Esophagus (tissue), 2 donors: ENCODE results near the gene ELF2. TPM values are rescaled to one million over a fixed set of nuclear protein-coding genes. Genes with fewer than 3 reads are reported as not detected.
"Not testable (repeated sequence)": the region's sequence is repeated elsewhere in the genome, so short reads cannot be mapped to it uniquely, and the experiment has no call there.

ENCODE experiments used
- H3K27ac ChIP-seq, 2 donors: one replicate each; pipeline ENCODE4 v1.5.1; 2013; ENCODE audit warnings: low read depth in 2 of 2, mild to moderate bottlenecking in 2 of 2, inconsistent platforms in 1 of 2, low read length in 1 of 2, moderate library complexity in 1 of 2
- H3K27me3 ChIP-seq, 2 donors: one replicate each; pipeline ENCODE4 v1.6.1; 2013; ENCODE audit warnings: low read length in 2 of 2, control low read depth in 1 of 2, mild to moderate bottlenecking in 1 of 2; ENCODE audit not compliant: insufficient read depth in 2 of 2, control insufficient read depth in 1 of 2
- H3K36me3 ChIP-seq, 2 donors: one replicate each; pipeline ENCODE4 v1.6.1; 2013; ENCODE audit warnings: low read length in 1 of 2; ENCODE audit not compliant: control insufficient read depth in 2 of 2, insufficient read depth in 2 of 2
- H3K4me1 ChIP-seq, 2 donors: one replicate each; pipeline ENCODE4 v1.6.1; 2013; ENCODE audit warnings: low read length in 1 of 2; ENCODE audit not compliant: control insufficient read depth in 2 of 2, insufficient read depth in 2 of 2
- H3K4me3 ChIP-seq, 2 donors: one replicate each; pipeline ENCODE4 v1.5.1; 2013; ENCODE audit warnings: low read length in 2 of 2, mild to moderate bottlenecking in 2 of 2, low read depth in 1 of 2, moderate library complexity in 1 of 2
- H3K9me3 ChIP-seq, 2 donors: one replicate each; pipeline ENCODE4 v1.6.1; 2013; ENCODE audit warnings: mild to moderate bottlenecking in 2 of 2, low read depth in 1 of 2, low read length in 1 of 2, moderate library complexity in 1 of 2; ENCODE audit not compliant: control insufficient read depth in 2 of 2, insufficient read depth in 1 of 2
- WGBS, 2 donors: extraction: QIAGEN DNeasy Blood & Tissue Kit; methylation state at CpG; one replicate each; pipeline ENCODE4 v1.1.7; 2013; 5-methylcytosine and 5-hydroxymethylcytosine counted together
- polyA plus RNA-seq, 2 donors: library from polyadenylated mRNA; stranded (reverse); fragments of 200-250 nt; gene quantifications; one replicate each; pipeline ENCODE4 v1.2.3, GENCODE V29; 2013
- donor health status: healthy with polysubstance abuse.
- donor health status: Bipolar disorder and iron deficiency.

ELF2 gene
- 10 to 100 TPM; 12.4 to 13.6 TPM for polyA plus RNA-seq

GRCh38 chr4:139177049-139177868 is at the start of gene ELF2:
Gene ELF2 (minus strand): TSS chr4:139177218. CDS start chr4:139137701, 39,517 bp downstream.
- no peaks in the 10 kb centered on the region for H3K9me3 ChIP-seq
- peak within 1 kb of the TSS; percentile 99 to 100 for H3K27ac ChIP-seq
- 1% methylated on average over 42 to 81 of the region's 83 CpGs for WGBS, 2 donors
- H3K27me3 ChIP-seq = no peaks in the 10 kb centered on the region
- no peaks in the 10 kb centered on the region for H3K36me3 ChIP-seq
- peak within 1 kb of the TSS; percentile 90 to 92 for H3K4me3 ChIP-seq
- no peaks in the 10 kb centered on the region for H3K4me1 ChIP-seq

DNA sequence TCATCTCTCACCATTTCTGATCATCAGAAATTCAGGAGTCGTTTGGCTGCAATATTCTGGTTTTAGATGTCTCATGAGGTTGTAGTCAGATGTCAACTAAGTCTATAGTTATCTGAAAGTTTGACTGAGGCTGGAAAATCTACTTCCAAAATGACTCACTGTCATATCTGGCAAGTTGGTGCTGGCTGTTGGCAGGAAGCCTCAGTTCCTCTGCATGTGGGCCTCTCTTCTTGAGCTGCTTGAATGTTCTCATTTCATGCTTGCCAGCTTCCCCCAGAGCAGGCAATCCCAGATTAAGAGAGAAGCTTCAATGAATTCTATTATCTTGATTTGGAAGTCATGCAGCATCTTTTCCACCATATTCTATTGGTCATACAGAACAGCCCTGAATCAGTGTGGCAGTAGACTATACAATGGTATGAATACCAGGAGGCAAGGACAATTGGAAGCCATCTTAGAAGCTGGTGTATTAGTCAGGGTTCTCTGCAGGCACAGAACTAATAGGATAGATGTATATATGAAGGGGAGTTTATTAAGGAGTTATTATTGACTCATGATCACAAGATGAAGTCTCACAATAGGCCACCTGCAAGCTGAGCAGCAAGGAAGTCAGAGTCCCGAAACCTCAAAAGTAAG is 46.8 kb upstream of the ELF2 start:
- Histone ChIP-seq H3K4me3 (no peak overlapping the region), H3K27me3 (no peaks in the 10 kb centered on the region), H3K27ac (no peak overlapping the region), H3K36me3 (no peaks in the 10 kb centered on the region), H3K9me3 (no peaks in the 10 kb centered on the region), H3K4me1 (no peaks in the 10 kb centered on the region)
- WGBS, 2 donors = 71 to 74% methylated on average over 2 of the region's 2 CpGs

DNA sequence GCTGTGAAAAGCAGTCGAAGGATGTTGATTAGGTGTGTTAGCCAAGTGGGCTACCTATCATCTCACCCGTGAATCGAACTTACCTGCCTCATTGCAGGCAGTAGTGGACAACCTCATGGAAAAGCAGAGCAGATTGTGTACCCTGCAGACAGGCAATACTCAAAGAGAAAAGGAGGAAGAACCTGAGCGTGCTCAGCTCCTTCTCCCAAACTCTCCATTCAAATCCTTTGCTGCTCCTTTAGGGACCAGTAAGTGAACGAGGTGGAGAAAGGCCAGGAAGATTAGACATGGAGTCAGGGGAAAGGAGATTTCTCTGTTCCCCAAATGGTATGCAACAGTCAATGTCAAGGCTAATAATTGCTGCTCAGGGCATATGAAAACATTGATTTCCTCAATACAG is 45.2 kb upstream of the ELF2 start:
- H3K36me3 ChIP-seq = no peaks in the 10 kb centered on the region
- H3K9me3 ChIP-seq = no peaks in the 10 kb centered on the region
- no peaks in the 10 kb centered on the region for H3K27me3 ChIP-seq
- no peak overlapping the region for H3K27ac ChIP-seq
- no peak overlapping the region for H3K4me3 ChIP-seq
- no peaks in the 10 kb centered on the region for H3K4me1 ChIP-seq
- 93 to 96% methylated on average over 5 of the region's 5 CpGs for WGBS, 2 donors

DNA sequence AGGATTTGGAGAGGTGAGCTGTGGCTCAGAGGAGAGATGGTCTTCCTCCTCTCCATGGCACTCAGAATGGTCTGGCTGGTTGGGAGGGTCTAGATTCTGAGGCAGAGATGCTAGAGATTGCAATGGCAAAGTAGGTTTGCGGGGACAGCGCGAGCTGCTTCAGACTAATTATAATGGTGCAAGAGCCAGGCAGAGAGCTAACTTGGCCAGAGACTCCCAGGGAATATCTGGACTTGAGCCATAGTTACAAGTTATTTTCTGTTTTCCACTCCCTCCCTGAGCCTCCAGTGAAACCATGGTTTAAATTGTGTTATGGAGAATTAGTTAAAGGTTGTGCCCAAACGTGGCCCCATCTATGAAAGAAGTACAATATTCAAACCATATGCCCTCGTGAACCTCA is 44.7 kb upstream of the ELF2 start:
- no peaks in the 10 kb centered on the region for H3K27me3 ChIP-seq
- WGBS, 2 donors = 82 to 87% methylated on average over 5 of the region's 5 CpGs

DNA sequence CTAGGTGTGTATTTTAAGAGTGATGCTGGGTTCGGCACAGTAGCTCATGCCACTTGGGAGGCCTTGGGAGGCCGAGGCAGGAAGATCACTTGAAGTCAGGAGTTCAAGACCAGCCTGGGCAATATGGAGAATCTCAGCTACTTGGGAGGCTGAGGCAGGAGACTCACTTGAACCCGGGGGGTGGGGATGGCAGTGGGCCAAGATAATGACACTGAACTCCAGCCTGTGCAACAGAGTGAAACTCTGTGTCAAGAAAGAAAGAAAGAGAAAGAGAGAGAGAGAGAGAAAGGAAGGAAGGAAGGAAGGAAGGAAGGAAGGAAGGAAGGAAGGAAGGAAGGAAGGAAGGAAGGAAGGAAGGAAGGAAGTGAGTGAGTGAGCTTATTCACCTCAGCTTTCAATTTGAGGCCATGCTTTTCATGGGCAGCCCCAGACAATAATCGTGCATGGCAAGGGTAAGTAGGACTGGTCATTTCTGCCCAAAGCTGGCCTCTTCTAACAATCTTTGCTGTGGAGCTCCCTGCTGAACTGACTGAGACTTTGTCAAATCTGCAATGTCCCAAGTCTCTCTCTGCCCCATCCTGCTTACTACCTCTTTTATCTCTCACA is 42.5 kb upstream of the ELF2 start:
- Histone ChIP-seq H3K4me3 (no peak overlapping the region), H3K36me3 (no peaks in the 10 kb centered on the region), H3K4me1 (no peaks in the 10 kb centered on the region), H3K27me3 (no peaks in the 10 kb centered on the region), H3K9me3 (no peaks in the 10 kb centered on the region), H3K27ac (no peak overlapping the region)
- 87% methylated on average over 4 of the region's 4 CpGs for WGBS, 2 donors

More for the DNA sequence above, 44.7 kb upstream of the ELF2 start:
- Histone ChIP-seq H3K36me3 (no peaks in the 10 kb centered on the region), H3K4me1 (no peaks in the 10 kb centered on the region), H3K4me3 (no peak overlapping the region), H3K27ac (no peak overlapping the region), H3K9me3 (no peaks in the 10 kb centered on the region)

- Histone ChIP-seq H3K36me3 (no peaks in the 10 kb centered on the region), H3K27me3 (no peaks in the 10 kb centered on the region), H3K9me3 (no peaks in the 10 kb centered on the region), H3K4me1 (no peaks in the 10 kb centered on the region), H3K27ac (no peak overlapping the region), H3K4me3 (no peak overlapping the region)
- WGBS, 2 donors = 41 to 67% methylated on average over 7 of the region's 7 CpGs
Measured at GRCh38 chr4:139214039-139214534, 37.1 kb upstream of the ELF2 start.

- not testable (repeated sequence) for H3K27me3 ChIP-seq, H3K27ac ChIP-seq, H3K9me3 ChIP-seq, H3K4me3 ChIP-seq, H3K36me3 ChIP-seq, H3K4me1 ChIP-seq
- WGBS, 2 donors = 92 to 94% methylated on average over 10 of the region's 10 CpGs
Measured at GRCh38 chr4:139213633-139214032, 36.6 kb upstream of the ELF2 start.

DNA sequence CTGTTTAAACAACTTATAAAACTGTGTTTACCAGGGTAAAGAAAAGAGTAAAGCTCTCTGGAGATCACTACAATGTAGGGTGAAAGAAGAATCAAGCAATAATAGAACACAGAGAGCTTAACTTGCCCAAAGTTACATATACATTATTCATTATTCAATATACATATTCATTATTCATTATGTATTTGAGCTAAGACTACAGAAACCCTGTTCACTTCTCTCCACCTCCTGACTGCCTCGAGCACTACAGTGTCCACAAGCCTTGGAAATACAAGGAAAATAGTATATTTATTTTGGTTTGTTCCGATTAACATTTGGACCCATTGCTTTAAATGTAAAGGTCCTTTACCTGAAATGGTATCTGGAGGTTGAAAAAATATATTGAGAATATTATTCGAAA is 35.9 kb upstream of the ELF2 start:
- WGBS, 2 donors = 93 to 95% methylated on average over 3 of the region's 3 CpGs
- Histone ChIP-seq H3K4me1 (no peaks in the 10 kb centered on the region), H3K4me3 (no peak overlapping the region)

DNA sequence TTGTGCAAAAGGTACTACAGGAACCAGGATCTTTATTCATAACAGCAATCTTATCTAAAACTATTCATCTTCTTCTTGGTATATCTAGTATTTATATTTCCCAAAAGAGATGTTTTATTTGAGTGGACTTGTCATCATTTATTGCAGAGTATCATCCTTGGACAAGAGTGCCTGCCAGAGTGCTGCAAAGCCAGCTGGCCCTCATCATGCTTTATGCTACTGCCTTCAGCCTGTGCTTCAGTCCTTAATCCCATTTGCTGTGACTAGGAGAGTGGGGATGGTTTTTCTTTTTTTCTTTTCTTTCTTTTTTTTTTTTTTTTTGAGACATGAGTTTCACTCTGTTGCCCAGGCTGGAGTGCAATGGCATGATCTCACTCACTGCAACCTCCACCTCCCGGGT is 33.5 kb upstream of the ELF2 start:
- Histone ChIP-seq H3K27me3 (no peaks in the 10 kb centered on the region), H3K4me1 (no peaks in the 10 kb centered on the region), H3K4me3 (no peak overlapping the region), H3K9me3 (no peaks in the 10 kb centered on the region), H3K27ac (no peak overlapping the region), H3K36me3 (no peaks in the 10 kb centered on the region)
- 65 to 68% methylated on average over 1 of the region's 1 CpG for WGBS, 2 donors

More for the DNA sequence above, 35.9 kb upstream of the ELF2 start:
- H3K27me3 ChIP-seq = no peaks in the 10 kb centered on the region
- H3K27ac ChIP-seq = no peak overlapping the region
- no peaks in the 10 kb centered on the region for H3K36me3 ChIP-seq
- no peaks in the 10 kb centered on the region for H3K9me3 ChIP-seq
